Smooth muscle cell (in vitro differentiated cells): ENCODE data around the gene SPAG7. TPM values are rescaled to one million over a fixed set of nuclear protein-coding genes. Genes with fewer than 3 reads are reported as not detected.
A peak's percentile ranks its signal among the peaks of the same experiment; 100 is the strongest.

Source experiments
- DNase-seq: peaks from one replicate; lab custom pipeline; 2025; ENCODE audit not compliant: unreplicated experiment; lab: John Stamatoyannopoulos, UW
- H2AFZ ChIP-seq: fragments of 200-600 bp; sonication (generic); 2 replicates; pipeline ENCODE4 v1.6.0; 2016; ENCODE audit warnings: antibody characterized with exemption, low read depth, mild to moderate bottlenecking
- H3F3A ChIP-seq: fragments of 200-600 bp; sonication (generic); 2 replicates; pipeline ENCODE4 v1.6.0; 2017; ENCODE audit warnings: antibody characterized with exemption, low read depth
- H3K27ac ChIP-seq: fragments of 200-600 bp; sonication (generic); 2 replicates; pipeline ENCODE4 v1.5.1; 2016; ENCODE audit warnings: low read depth, mild to moderate bottlenecking
- H3K27me3 ChIP-seq: fragments of 200-600 bp; sonication (generic); 2 replicates; pipeline ENCODE4 v1.6.1; 2016; ENCODE audit warnings: low read depth, mild to moderate bottlenecking
- H3K36me3 ChIP-seq: fragments of 200-600 bp; sonication (generic); 2 replicates; pipeline ENCODE4 v1.5.1; 2016; ENCODE audit warnings: low read depth
- H3K4me1 ChIP-seq: fragments of 200-600 bp; sonication (generic); 2 replicates; pipeline ENCODE4 v1.5.1; 2016; ENCODE audit warnings: low read depth
- H3K4me2 ChIP-seq: fragments of 200-600 bp; sonication (generic); 2 replicates; pipeline ENCODE4 v1.6.0; 2016; ENCODE audit warnings: mild to moderate bottlenecking
- H3K4me3 ChIP-seq: fragments of 200-600 bp; sonication (generic); 2 replicates; pipeline ENCODE4 v1.5.1; 2016; ENCODE audit warnings: mild to moderate bottlenecking
- H3K79me2 ChIP-seq: fragments of 200-600 bp; sonication (generic); 2 replicates; pipeline ENCODE4 v1.6.0; 2016; ENCODE audit warnings: low read depth, mild to moderate bottlenecking
- H3K9ac ChIP-seq: fragments of 200-600 bp; sonication (generic); 2 replicates; pipeline ENCODE4 v1.6.0; 2016; ENCODE audit warnings: low read depth
- H3K9me3 ChIP-seq: fragments of 200-600 bp; sonication (generic); replicated peaks from 2 replicates; pipeline ENCODE4 v1.5.1; 2016; ENCODE audit warnings: low read depth
- H4K20me1 ChIP-seq: fragments of 200-600 bp; sonication (generic); 2 replicates; pipeline ENCODE4 v1.6.0; 2016; ENCODE audit warnings: low read depth
- CTCF ChIP-seq: fragments of 200-600 bp; sonication (generic); IDR thresholded peaks from 2 replicates; pipeline ENCODE4 v1.5.1; 2017; ENCODE audit warnings: borderline replicate concordance, mild to moderate bottlenecking, antibody characterized with exemption; ENCODE audit not compliant: insufficient read depth, poor library complexity, severe bottlenecking
- WGBS: methylation state at CpG from one replicate; pipeline ENCODE4 v1.1.7; 2016; ENCODE audit warnings: low lambda C conversion rate; 5-methylcytosine and 5-hydroxymethylcytosine counted together
- polyA plus RNA-seq: library from polyadenylated mRNA; unstranded; fragments of >200 nt; fragmentation: Nextera tagmentation; extraction: Ambion mirVana; gene quantifications from 2 replicates; pipeline ENCODE4 v1.2.1, GENCODE V29; 2016
- total RNA-seq: library from RNA; depleted of rRNA; stranded (reverse); fragments of >200 nt; gene quantifications from 2 replicates; pipeline ENCODE4 v1.2.3, GENCODE V29; 2014

SPAG7 gene
- total and polyA plus RNA-seq, 2 experiments from 2014 or later, result 70.7 to 192 TPM

- Histone ChIP-seq H3K79me2 (peaks cover 39% of the 10 kb centered on the region), H3F3A (peaks cover 30% of the 10 kb centered on the region), H2AFZ (peak overlapping the region; percentile 18), H3K9me3 (no peaks in the 10 kb centered on the region), H3K27me3 (no peaks in the 10 kb centered on the region), H3K4me3 (peak overlapping the region; percentile 96), H3K4me2 (peak overlapping the region; percentile 90), H3K27ac (peak overlapping the region; percentile 96), H3K9ac (peak overlapping the region; percentile 86), H3K4me1 (peaks cover 29% of the 10 kb centered on the region), H3K36me3 (no peaks in the 10 kb centered on the region), H4K20me1 (peaks cover 37% of the 10 kb centered on the region)
- TF ChIP-seq CTCF, result no peak
- under 1% methylated on average over 23 of the region's 40 CpGs for WGBS
- peak; percentile 87 for DNase-seq
Observed at GRCh38 chr17:4948931-4949320, 18.7 kb downstream of the SPAG7 start.

GRCh38 chr17:4948166-4948930, 19.3 kb downstream of the SPAG7 start, which contains the start of gene PFN1:
TSS of gene PFN1 (minus strand) at chr17:4948530. CDS start at chr17:4948394, 136 bp downstream.
- H3K9ac ChIP-seq, result peak within 1 kb of the TSS; percentile 94
- H3K27me3 ChIP-seq, result no peaks in the 10 kb centered on the region
- no peak for TF ChIP-seq CTCF
- H3K9me3 ChIP-seq, result no peaks in the 10 kb centered on the region
- H3K4me1 ChIP-seq, result peaks cover 29% of the 10 kb centered on the region
- H3K4me2 ChIP-seq, result peak within 1 kb of the TSS; percentile 90
- peak; percentile 85 for DNase-seq
- peak within 1 kb of the TSS; percentile 18 for H2AFZ ChIP-seq
- H3K36me3 ChIP-seq, result no peaks in the 10 kb centered on the region
- peaks cover 34% of the 10 kb centered on the region for H3F3A ChIP-seq
- H4K20me1 ChIP-seq, result peaks cover 37% of the 10 kb centered on the region
- under 1% methylated on average over 44 of the region's 59 CpGs for WGBS
- H3K27ac ChIP-seq, result peak within 1 kb of the TSS; percentile 96
- peak within 1 kb of the TSS; percentile 96 for H3K4me3 ChIP-seq
- peaks cover 44% of the 10 kb centered on the region for H3K79me2 ChIP-seq

GRCh38 chr17:4947411-4948165, 20.0 kb downstream of the SPAG7 start:
- Histone ChIP-seq H3K9me3 (no peaks in the 10 kb centered on the region), H3K4me1 (peaks cover 29% of the 10 kb centered on the region), H3K27me3 (no peaks in the 10 kb centered on the region), H3K4me3 (peak overlapping the region; percentile 96), H2AFZ (no peak overlapping the region), H3K4me2 (peak overlapping the region; percentile 90), H3K36me3 (no peaks in the 10 kb centered on the region), H3F3A (peaks cover 40% of the 10 kb centered on the region), H3K79me2 (peaks cover 50% of the 10 kb centered on the region), H4K20me1 (peaks cover 37% of the 10 kb centered on the region), H3K9ac (peak overlapping the region; percentile 94), H3K27ac (peak overlapping the region; percentile 96)
- DNase-seq, result peak; percentile 38
- 1% methylated on average over 14 of the region's 56 CpGs for WGBS
- no peak for TF ChIP-seq CTCF
